Gastrocnemius medialis (tissue), 4 donors: ENCODE results near the gene CREB1. TPM values are rescaled to one million over a fixed set of nuclear protein-coding genes. Genes with fewer than 3 reads are reported as not detected.

Experiments
- ATAC-seq, 2 donors: fragments of 150-250 bp; one replicate each; pipeline ENCODE4 v1.9.1; 2016
- DNase-seq, 2 donors: peaks; one replicate each; pipeline ENCODE4 v3.0.0-alpha.2; 2019
- H3K27ac ChIP-seq, 4 donors: fragments of 200-600 bp; sonication (generic); 1 replicate in 1 of 4; 2 replicates in 3 of 4; pipeline ENCODE4 v1.5.1; 2016 to 2018; ENCODE audit warnings: mild to moderate bottlenecking in 2 of 4, moderate library complexity in 1 of 4
- H3K27me3 ChIP-seq, 3 donors: fragments of 200-600 bp; sonication (generic) in 2 of 3; 1 replicate in 1 of 3; 2 replicates in 2 of 3; pipeline versions ENCODE4 v1.5.1 to v1.6.0; 2016 to 2019; ENCODE audit warnings: mild to moderate bottlenecking in 1 of 3, moderate library complexity in 1 of 3
- H3K36me3 ChIP-seq, 2 donors: fragments of 200-600 bp; sonication (generic) in 1 of 2; one replicate each; pipeline ENCODE4 v1.5.1; 2017 to 2018
- H3K4me1 ChIP-seq, 2 donors: fragments of 200-600 bp; sonication (generic) in 1 of 2; one replicate each; pipeline ENCODE4 v1.5.1; 2016 to 2017; ENCODE audit warnings: mild to moderate bottlenecking in 2 of 2
- H3K4me3 ChIP-seq, 4 donors: fragments of 200-600 bp; sonication (generic) in 3 of 4; 1 replicate in 1 of 4; 2 replicates in 3 of 4; pipeline ENCODE4 v1.5.1; 2016 to 2019; ENCODE audit warnings: mild to moderate bottlenecking in 2 of 4
- H3K9me3 ChIP-seq, 3 donors: fragments of 200-600 bp; sonication (generic) in 2 of 3; 1 replicate in 1 of 3; 2 replicates in 2 of 3; pipeline ENCODE4 v1.5.1; 2016 to 2019
- CTCF ChIP-seq, 5 experiments: fragments of 450-650 bp in 3 of 5; fragments of 200-600 bp in 2 of 5; sonication (generic) in 2 of 5; IDR thresholded peaks in 4 of 5; conservative IDR thresholded peaks in 1 of 5; 1 replicate in 4 of 5; 2 replicates in 1 of 5; pipeline ENCODE4 v1.5.1; 2016 to 2019; ENCODE audit warnings: antibody characterized with exemption in 5 of 5, mild to moderate bottlenecking in 3 of 5, moderate library complexity in 3 of 5
- POLR2A ChIP-seq, 2 donors: fragments of 450-650 bp; IDR thresholded peaks; one replicate each; pipeline ENCODE4 v1.6.1; 2017; ENCODE audit warnings: antibody characterized with exemption in 2 of 2, mild to moderate bottlenecking in 2 of 2, moderate library complexity in 2 of 2
- in situ Hi-C, 4 donors: fragments of 200-750 bp; cut with MboI; loops; one replicate each; pipeline versions ENCODE4 v1.15.0 to v1.8.0; 2017; ENCODE audit warnings: low sequenced_read_pairs in 4 of 4
- intact Hi-C: fragments of 100-400 bp; cut with DNase I; formaldehyde crosslinking; loops from one replicate; pipeline ENCODE4 v1.15.1; 2023; ENCODE audit warnings: low total_unique reads
- total RNA-seq, 4 donors: library from RNA; depleted of rRNA; stranded (reverse); fragments of >200 nt; gene quantifications; one replicate each; pipeline versions ENCODE4 v1.1.0 to v1.2.3, GENCODE V29; 2016

Gene CREB1
- total RNA-seq, 4 donors from 2014 or later, result 11.5 to 19.9 (median 19.8) TPM

- Histone ChIP-seq H3K4me3 (no peak overlapping the region), H3K4me1 (peaks cover 7 to 10% of the 10 kb centered on the region in 2 donors), H3K9me3 (no peaks in the 10 kb centered on the region), H3K27ac (no peak overlapping the region), H3K36me3 (no peaks in the 10 kb centered on the region), H3K27me3 (no peaks in the 10 kb centered on the region)
- ATAC-seq, result no peak
- in situ Hi-C loops (loop anchor here in 2 of 4 donors (10.0 to 25.0 kb wide), 3 partner anchors 85 to 723 kb away; partner anchors contain the start of genes CCNYL1 (in 2 of the 2), IDH1 (in 1 of the 2), METTL21A (in 1 of the 2) and PIKFYVE (in 1 of the 2)), intact Hi-C loops (no loop called here)
- no peak for DNase-seq
- TF ChIP-seq POLR2A (IDR thresholded peaks at IDR 0.05), result no peak
Measured at GRCh38 chr2:207539470-207539869, 9.7 kb downstream of the CREB1 start.

DNA sequence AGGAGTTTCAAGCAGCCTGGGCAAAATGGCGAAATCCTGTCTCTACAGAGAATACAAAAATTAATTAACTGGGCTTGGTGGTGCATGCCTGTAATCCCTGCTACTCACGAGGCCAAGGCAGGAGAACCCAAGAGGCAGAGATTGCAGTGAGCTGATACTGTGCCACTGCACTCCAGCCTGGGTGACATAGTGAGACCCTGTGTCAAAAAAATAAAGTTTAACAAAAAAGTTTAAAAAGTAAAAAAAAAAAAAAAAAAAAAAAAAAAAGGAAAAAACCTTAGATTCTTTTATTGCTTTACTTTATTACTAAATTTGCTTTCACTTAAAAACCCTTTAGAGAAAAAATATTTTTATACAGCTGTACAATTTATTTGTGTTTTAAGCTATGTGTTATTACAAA is 10.7 kb downstream of the CREB1 start:
- Histone ChIP-seq H3K27ac (no peak overlapping the region), H3K27me3 (no peaks in the 10 kb centered on the region), H3K36me3 (no peaks in the 10 kb centered on the region), H3K4me1 (peaks cover 0 to under 1% of the 10 kb centered on the region in 2 donors), H3K4me3 (no peak overlapping the region), H3K9me3 (no peaks in the 10 kb centered on the region)
- ATAC-seq (no peak), DNase-seq (no peak)
- intact Hi-C loops (no loop called here), in situ Hi-C loops (loop anchor here in 2 of 4 donors (25.0 kb wide), 2 partner anchors 172 to 722 kb away; partner anchors contain the start of genes CCNYL1 (in 2 of the 2), IDH1 (in 1 of the 2) and PIKFYVE (in 1 of the 2))
- no peak for TF ChIP-seq CTCF (IDR thresholded peaks at IDR 0.05 in 4 of 5, conservative IDR thresholded peaks at IDR 0.05 in 1 of 5)
- no peak for TF ChIP-seq POLR2A (IDR thresholded peaks at IDR 0.05)

GRCh38 chr2:207541933-207542332 is 12.2 kb downstream of the CREB1 start:
- Histone ChIP-seq H3K9me3 (no peaks in the 10 kb centered on the region), H3K4me3 (no peak overlapping the region), H3K4me1 (no peaks in the 10 kb centered on the region), H3K36me3 (no peaks in the 10 kb centered on the region), H3K27ac (no peak overlapping the region), H3K27me3 (no peaks in the 10 kb centered on the region)
- ATAC-seq, result no peak
- in situ Hi-C loops, result loop anchor here in 2 of 4 donors (25.0 kb wide), 2 partner anchors 170 to 720 kb away; partner anchors contain the start of genes CCNYL1 (in 2 of the 2), IDH1 (in 1 of the 2) and PIKFYVE (in 1 of the 2)
- no peak for DNase-seq
- intact Hi-C loops, result no loop called here
- no peak for TF ChIP-seq CTCF (IDR thresholded peaks at IDR 0.05 in 4 of 5, conservative IDR thresholded peaks at IDR 0.05 in 1 of 5)
- TF ChIP-seq POLR2A (IDR thresholded peaks at IDR 0.05), result no peak

- Histone ChIP-seq H3K4me3 (no peak overlapping the region), H3K9me3 (no peaks in the 10 kb centered on the region), H3K27me3 (no peaks in the 10 kb centered on the region), H3K36me3 (no peaks in the 10 kb centered on the region), H3K4me1 (no peaks in the 10 kb centered on the region), H3K27ac (no peak overlapping the region)
- no peak for ATAC-seq
- in situ Hi-C loops (loop anchor here in 2 of 4 donors (25.0 kb wide), 2 partner anchors 169 to 719 kb away; partner anchors contain the start of genes CCNYL1 (in 2 of the 2), IDH1 (in 1 of the 2) and PIKFYVE (in 1 of the 2)), intact Hi-C loops (no loop called here)
- TF ChIP-seq CTCF (IDR thresholded peaks at IDR 0.05 in 4 of 5, conservative IDR thresholded peaks at IDR 0.05 in 1 of 5) (no peak), POLR2A (IDR thresholded peaks at IDR 0.05) (no peak)
- DNase-seq, result no peak
Measured at GRCh38 chr2:207543272-207543671, 13.5 kb downstream of the CREB1 start.

DNA sequence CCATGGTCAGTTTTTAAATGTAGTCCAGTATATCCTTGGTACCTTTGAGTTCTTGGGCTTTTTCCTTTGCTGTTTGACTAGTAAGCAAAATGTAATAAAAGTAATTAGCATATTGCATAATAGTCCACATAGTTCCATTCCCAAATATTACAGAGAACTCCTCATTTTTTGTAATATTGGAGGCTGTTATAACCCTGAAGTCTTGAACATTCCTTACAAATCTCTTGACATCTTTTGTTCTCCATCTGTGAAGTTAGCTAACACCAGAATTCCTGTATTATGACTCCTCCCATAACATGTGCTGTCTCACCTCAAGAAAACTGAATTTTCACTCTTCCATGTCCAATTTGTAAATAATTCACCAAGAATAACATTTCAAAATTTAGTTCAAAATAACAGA is 17.1 kb downstream of the CREB1 start:
- in situ Hi-C loops, result loop anchor here in 2 of 4 donors (25.0 kb wide), 2 partner anchors 165 to 715 kb away; partner anchors contain the start of genes CCNYL1 (in 2 of the 2), IDH1 (in 1 of the 2) and PIKFYVE (in 1 of the 2)
- Histone ChIP-seq H3K27ac (no peak overlapping the region), H3K36me3 (no peaks in the 10 kb centered on the region), H3K9me3 (no peaks in the 10 kb centered on the region), H3K4me3 (no peak overlapping the region), H3K27me3 (no peaks in the 10 kb centered on the region), H3K4me1 (peaks cover 23 to 26% of the 10 kb centered on the region in 2 donors)
- ATAC-seq (no peak), DNase-seq (no peak)
- TF ChIP-seq CTCF (IDR thresholded peaks at IDR 0.05 in 4 of 5, conservative IDR thresholded peaks at IDR 0.05 in 1 of 5), result no peak
- no peak for TF ChIP-seq POLR2A (IDR thresholded peaks at IDR 0.05)
- intact Hi-C loops, result no loop called here
